Upper lobe of left lung (tissue), 4 donors: ENCODE results near the gene SRBD1.

ENCODE experiments used
- CTCF ChIP-seq, 6 experiments: fragments of 450-650 bp in 4 of 6; fragments of 200-600 bp in 2 of 6; sonication (generic) in 2 of 6; IDR thresholded peaks; one replicate each; pipeline ENCODE4 v1.5.1; 2016 to 2019; ENCODE audit warnings: antibody characterized with exemption in 6 of 6
- EP300 ChIP-seq, 4 donors: sonication (generic); formaldehyde crosslinking; IDR thresholded peaks; one replicate each; pipeline ENCODE4 v1.5.1; 2017; ENCODE audit warnings: antibody characterized with exemption in 4 of 4, control low read depth in 2 of 4
- POLR2A ChIP-seq, 4 donors: fragments of 450-650 bp; IDR thresholded peaks; one replicate each; pipeline ENCODE4 v1.5.1; 2016 to 2017; ENCODE audit warnings: antibody characterized with exemption in 4 of 4, mild to moderate bottlenecking in 2 of 4

DNA sequence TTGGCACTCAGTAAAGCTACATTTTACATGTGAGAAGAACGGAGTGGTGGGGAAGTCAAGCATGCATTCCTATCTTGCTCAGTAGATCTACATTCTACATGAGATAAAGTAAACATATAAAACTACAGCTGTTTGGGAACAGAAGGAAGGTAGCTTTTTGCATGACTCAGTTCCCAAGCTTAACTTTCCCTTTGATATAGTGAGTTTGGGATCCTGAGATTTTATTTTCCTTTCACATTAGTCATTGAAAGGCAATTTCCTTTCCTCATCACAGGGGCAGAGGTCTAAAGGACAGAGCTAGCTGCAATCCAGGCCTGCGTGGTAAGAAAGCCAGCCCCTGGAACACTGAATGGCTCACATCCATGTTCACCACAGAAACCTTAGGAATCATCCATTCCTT, 257.2 kb downstream of the SRBD1 start:
- no peak for TF ChIP-seq CTCF (IDR thresholded peaks at IDR 0.05)
- TF ChIP-seq EP300 (IDR thresholded peaks at IDR 0.05) = no peak
- TF ChIP-seq POLR2A (IDR thresholded peaks at IDR 0.05) = no peak
